Left lung (tissue), 10 donors: ENCODE data around the gene TMEM214. TPM values are rescaled to one million over a fixed set of nuclear protein-coding genes. Genes with fewer than 3 reads are reported as not detected.
A peak's percentile ranks its signal among the peaks of the same experiment; 100 is the strongest.

Experiments used
- ATAC-seq: fragments of 200-7000 bp; cut with Tn5 transposase; one replicate; pipeline ENCODE4 v1.9.1; 2020; ENCODE audit warnings: moderate library complexity
- DNase-seq, 4 donors: peaks; one replicate each; pipeline ENCODE4 v3.0.0-alpha.2; 2013 to 2020
- H3K27ac ChIP-seq, 2 donors: fragments of 200-600 bp; sonication (generic) in 1 of 2; one replicate each; pipeline versions ENCODE4 v1.5.0 to v1.8.0; 2020 to 2021
- H3K27me3 ChIP-seq, 2 donors: fragments of 200-600 bp; sonication (generic) in 1 of 2; one replicate each; pipeline versions ENCODE4 v1.5.0 to v1.8.0; 2020 to 2021
- H3K36me3 ChIP-seq, 2 donors: fragments of 200-600 bp; sonication (generic) in 1 of 2; one replicate each; pipeline versions ENCODE4 v1.5.0 to v1.8.0; 2020 to 2021
- H3K4me1 ChIP-seq, 2 donors: fragments of 200-600 bp; one replicate each; pipeline ENCODE4 v1.8.0; 2021
- H3K4me3 ChIP-seq, 2 donors: fragments of 200-600 bp; sonication (generic) in 1 of 2; one replicate each; pipeline versions ENCODE4 v1.5.0 to v1.8.0; 2020 to 2021; ENCODE audit warnings: mild to moderate bottlenecking in 1 of 2
- H3K9me3 ChIP-seq, 2 donors: fragments of 200-600 bp; sonication (generic) in 1 of 2; one replicate each; pipeline versions ENCODE4 v1.5.0 to v1.8.0; 2020 to 2021
- intact Hi-C, 2 donors: fragments of 100-400 bp; cut with DNase I; formaldehyde crosslinking; loops; one replicate each; pipeline versions ENCODE4 v1.11.2 to v1.14.2; 2022
- polyA plus RNA-seq, 6 donors: library from polyadenylated mRNA; unstranded; fragments of 120-200 nt; gene quantifications; one replicate each; pipeline ENCODE4 v1.2.1, GENCODE V29; 2013; ENCODE audit not compliant: insufficient read length in 6 of 6
- total RNA-seq, 2 donors: library from RNA; stranded (reverse); fragmentation: NEBNext Ultra II Directional; extraction: Animal tissue kit (Norgen Biotek cat#: 25700); gene quantifications; one replicate each; pipeline ENCODE4 v1.2.1, GENCODE V29; 2021
- TF ChIP-seq, protein P1 (sequence below), 2 donors: fragments of 200-600 bp; sonication (generic) in 1 of 2; IDR thresholded peaks; one replicate each; pipeline versions ENCODE4 v1.5.0 to v1.8.0; 2021; ENCODE audit warnings: antibody characterized with exemption in 2 of 2
- donor health status: DM: no; HTN: yes; CAD: no.
- donor health status: DM: no; HTN: no; CAD: no.

The TMEM214 gene
- total and polyA plus RNA-seq, 8 donors, result 59.8 to 105 (median 73.9) TPM

DNA sequence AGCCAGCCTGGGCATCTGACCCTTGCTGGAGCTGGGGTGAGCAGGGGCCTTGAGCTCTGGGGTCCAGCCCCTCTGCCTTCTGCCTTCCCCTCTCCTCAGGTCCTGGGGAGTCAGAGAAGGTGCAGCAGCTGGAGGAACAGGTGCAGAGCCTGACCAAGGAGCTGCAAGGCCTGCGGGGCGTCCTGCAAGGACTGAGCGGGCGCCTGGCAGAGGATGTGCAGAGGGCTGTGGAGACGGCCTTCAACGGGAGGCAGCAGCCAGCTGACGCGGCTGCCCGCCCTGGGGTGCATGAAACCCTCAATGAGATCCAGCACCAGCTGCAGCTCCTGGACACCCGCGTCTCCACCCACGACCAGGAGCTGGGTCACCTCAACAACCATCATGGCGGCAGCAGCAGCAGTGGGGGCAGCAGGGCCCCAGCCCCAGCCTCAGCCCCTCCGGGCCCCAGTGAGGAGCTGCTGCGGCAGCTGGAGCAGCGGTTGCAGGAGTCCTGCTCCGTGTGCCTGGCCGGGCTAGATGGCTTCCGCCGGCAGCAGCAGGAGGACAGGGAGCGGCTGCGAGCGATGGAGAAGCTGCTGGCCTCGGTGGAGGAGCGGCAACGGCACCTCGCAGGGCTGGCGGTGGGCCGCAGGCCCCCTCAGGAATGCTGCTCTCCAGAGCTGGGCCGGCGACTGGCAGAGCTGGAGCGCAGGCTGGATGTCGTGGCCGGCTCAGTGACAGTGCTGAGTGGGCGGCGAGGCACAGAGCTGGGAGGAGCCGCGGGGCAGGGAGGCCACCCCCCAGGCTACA is 49.4 kb downstream of the TMEM214 start:
- H3K9me3 ChIP-seq, result no peaks in the 10 kb centered on the region
- ATAC-seq, result no peak
- DNase-seq, result no peak
- intact Hi-C loops, result loop anchor here in 1 of 2 donors (10.0 kb wide), 2 partner anchors 47 to 117 kb away; partner anchors contain the start of gene TMEM214
- peaks cover 0 to 5% of the 10 kb centered on the region in 2 donors for H3K36me3 ChIP-seq
- H3K4me1 ChIP-seq, result peaks cover 21 to 67% of the 10 kb centered on the region in 2 donors
- H3K27ac ChIP-seq, result peak overlapping the region; percentile 75 to 84
- H3K27me3 ChIP-seq, result peaks cover 0 to 13% of the 10 kb centered on the region in 2 donors
- H3K4me3 ChIP-seq, result peak overlapping the region in 1 of 2 donors; percentile 11
- TF ChIP-seq, protein P1, sequence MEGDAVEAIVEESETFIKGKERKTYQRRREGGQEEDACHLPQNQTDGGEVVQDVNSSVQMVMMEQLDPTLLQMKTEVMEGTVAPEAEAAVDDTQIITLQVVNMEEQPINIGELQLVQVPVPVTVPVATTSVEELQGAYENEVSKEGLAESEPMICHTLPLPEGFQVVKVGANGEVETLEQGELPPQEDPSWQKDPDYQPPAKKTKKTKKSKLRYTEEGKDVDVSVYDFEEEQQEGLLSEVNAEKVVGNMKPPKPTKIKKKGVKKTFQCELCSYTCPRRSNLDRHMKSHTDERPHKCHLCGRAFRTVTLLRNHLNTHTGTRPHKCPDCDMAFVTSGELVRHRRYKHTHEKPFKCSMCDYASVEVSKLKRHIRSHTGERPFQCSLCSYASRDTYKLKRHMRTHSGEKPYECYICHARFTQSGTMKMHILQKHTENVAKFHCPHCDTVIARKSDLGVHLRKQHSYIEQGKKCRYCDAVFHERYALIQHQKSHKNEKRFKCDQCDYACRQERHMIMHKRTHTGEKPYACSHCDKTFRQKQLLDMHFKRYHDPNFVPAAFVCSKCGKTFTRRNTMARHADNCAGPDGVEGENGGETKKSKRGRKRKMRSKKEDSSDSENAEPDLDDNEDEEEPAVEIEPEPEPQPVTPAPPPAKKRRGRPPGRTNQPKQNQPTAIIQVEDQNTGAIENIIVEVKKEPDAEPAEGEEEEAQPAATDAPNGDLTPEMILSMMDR (IDR thresholded peaks at IDR 0.05), result no peak

DNA sequence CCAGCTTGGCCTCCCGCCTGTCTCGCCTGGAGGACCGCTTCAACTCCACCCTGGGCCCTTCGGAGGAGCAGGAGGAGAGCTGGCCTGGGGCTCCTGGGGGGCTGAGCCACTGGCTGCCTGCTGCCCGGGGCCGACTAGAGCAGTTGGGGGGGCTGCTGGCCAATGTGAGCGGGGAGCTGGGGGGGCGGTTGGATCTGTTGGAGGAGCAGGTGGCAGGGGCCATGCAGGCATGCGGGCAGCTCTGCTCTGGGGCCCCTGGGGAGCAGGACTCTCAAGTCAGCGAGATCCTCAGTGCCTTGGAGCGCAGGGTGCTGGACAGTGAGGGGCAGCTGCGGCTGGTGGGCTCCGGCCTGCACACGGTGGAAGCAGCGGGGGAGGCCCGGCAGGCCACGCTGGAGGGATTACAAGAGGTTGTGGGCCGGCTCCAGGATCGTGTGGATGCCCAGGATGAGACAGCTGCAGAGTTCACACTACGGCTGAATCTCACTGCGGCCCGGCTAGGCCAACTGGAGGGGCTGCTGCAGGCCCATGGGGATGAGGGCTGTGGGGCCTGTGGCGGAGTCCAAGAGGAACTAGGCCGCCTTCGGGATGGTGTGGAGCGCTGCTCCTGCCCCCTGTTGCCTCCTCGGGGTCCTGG is 50.1 kb downstream of the TMEM214 start:
- DNase-seq (no peak), ATAC-seq (no peak)
- Histone ChIP-seq H3K4me1 (peaks cover 17 to 67% of the 10 kb centered on the region in 2 donors), H3K27ac (no peak overlapping the region), H3K36me3 (peaks cover 0 to 5% of the 10 kb centered on the region in 2 donors), H3K9me3 (no peaks in the 10 kb centered on the region), H3K27me3 (peaks cover 0 to 13% of the 10 kb centered on the region in 2 donors), H3K4me3 (no peak overlapping the region)
- TF ChIP-seq, protein P1 (IDR thresholded peaks at IDR 0.05), result no peak
- intact Hi-C loops, result loop anchor here in 1 of 2 donors (10.0 kb wide), 2 partner anchors 48 to 118 kb away; partner anchors contain the start of gene TMEM214

DNA sequence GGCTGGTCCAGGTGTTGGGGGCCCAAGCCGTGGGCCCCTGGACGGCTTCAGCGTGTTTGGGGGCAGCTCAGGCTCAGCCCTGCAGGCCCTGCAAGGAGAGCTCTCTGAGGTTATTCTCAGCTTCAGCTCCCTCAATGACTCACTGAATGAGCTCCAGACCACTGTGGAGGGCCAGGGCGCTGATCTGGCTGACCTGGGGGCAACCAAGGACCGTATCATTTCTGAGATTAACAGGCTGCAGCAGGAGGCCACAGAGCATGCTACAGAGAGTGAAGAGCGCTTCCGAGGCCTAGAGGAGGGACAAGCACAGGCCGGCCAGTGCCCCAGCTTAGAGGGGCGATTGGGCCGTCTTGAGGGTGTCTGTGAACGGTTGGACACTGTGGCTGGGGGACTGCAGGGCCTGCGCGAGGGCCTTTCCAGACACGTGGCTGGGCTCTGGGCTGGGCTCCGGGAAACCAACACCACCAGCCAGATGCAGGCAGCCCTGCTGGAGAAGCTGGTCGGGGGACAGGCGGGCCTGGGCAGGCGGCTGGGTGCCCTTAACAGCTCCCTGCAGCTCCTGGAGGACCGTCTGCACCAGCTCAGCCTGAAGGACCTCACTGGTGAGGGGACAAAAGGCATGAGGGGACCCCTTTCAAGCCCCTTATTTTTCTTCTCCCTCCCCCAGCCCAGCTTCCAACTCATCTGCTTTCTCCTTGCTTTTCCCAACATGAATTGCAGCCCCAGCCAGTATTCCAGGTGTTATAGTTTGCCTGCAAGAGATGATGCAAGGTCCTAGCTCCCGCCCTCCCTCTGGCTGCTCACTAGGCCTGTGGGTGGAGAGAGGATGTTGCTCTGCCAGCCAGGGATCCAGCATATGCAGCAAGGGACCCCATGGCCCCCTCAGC is 50.9 kb downstream of the TMEM214 start:
- Histone ChIP-seq H3K27ac (no peak overlapping the region), H3K27me3 (peaks cover 0 to 5% of the 10 kb centered on the region in 2 donors), H3K4me1 (peaks cover 16 to 59% of the 10 kb centered on the region in 2 donors), H3K4me3 (no peak overlapping the region), H3K36me3 (peaks cover 0 to 5% of the 10 kb centered on the region in 2 donors), H3K9me3 (no peaks in the 10 kb centered on the region)
- TF ChIP-seq, protein P1 (IDR thresholded peaks at IDR 0.05), result no peak
- intact Hi-C loops, result loop anchor here in 1 of 2 donors (10.0 kb wide), 2 partner anchors 49 to 119 kb away; partner anchors contain the start of gene TMEM214
- no peak for DNase-seq
- no peak for ATAC-seq

DNA sequence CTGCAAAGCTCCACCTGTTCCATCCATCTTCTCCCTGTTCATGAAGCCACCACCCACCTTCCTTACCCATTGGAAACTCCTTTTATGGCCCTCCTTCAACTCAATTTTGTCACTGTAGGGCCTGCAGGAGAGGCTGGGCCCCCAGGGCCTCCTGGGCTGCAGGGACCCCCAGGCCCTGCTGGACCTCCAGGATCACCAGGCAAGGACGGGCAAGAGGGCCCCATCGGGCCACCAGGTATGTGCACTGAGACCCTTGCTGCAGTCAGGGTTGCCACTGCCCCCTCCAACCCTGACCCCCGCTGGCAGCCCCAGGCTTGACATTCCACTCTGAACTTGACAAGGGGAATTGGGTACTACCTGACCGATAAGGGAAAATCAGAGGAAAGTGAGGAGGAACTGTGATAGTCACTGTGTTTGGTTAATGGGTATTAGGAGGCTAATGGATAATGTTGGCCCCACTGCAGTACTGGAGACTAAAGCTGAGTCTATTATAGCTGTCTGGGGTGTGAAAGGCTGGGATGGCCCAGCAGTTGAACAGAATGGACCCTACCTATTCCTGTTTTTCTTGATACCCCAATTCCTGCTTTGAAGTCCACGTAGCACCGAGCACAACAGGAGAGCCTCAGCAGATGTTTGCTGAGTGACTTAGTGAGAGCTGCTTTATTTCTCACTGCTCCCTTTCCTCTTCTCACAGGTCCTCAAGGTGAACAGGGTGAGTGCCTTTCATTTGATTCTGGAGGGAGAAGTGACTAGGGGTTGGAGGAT is 51.7 kb downstream of the TMEM214 start:
- no peak overlapping the region for H3K4me3 ChIP-seq
- no peaks in the 10 kb centered on the region for H3K27me3 ChIP-seq
- ATAC-seq (no peak), DNase-seq (no peak)
- H3K27ac ChIP-seq, result no peak overlapping the region
- TF ChIP-seq, protein P1 (IDR thresholded peaks at IDR 0.05), result no peak
- H3K9me3 ChIP-seq, result no peaks in the 10 kb centered on the region
- intact Hi-C loops, result loop anchor here in 1 of 2 donors (10.0 kb wide), 2 partner anchors 50 to 120 kb away; partner anchors contain the start of gene TMEM214
- H3K36me3 ChIP-seq, result peaks cover 0 to 5% of the 10 kb centered on the region in 2 donors
- H3K4me1 ChIP-seq, result peaks cover 16 to 53% of the 10 kb centered on the region in 2 donors
